Measurements from ENCODE around the gene SP8.

DNA sequence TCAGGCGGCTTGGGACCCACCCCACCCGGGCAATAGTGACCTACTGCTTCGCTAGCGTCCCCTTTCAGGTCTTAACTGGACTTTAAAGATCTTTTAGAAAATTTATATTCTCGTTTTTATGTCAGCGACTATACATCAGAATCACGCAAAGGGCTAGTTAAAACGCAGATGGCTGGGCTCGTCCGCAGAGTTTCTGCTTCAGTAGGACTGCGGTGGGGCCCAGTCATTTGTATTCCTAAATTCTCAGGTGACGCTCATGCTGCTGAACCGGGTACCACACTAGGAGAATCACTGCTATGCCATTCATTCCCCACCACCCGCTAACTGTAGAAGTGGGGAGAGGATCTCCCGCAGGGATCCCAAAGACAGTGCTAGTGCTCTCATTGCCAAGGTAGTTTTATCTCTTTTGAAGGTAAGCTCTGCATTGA, 12.0 kb upstream of the SP8 start:
- TF ChIP-seq, protein P1, sequence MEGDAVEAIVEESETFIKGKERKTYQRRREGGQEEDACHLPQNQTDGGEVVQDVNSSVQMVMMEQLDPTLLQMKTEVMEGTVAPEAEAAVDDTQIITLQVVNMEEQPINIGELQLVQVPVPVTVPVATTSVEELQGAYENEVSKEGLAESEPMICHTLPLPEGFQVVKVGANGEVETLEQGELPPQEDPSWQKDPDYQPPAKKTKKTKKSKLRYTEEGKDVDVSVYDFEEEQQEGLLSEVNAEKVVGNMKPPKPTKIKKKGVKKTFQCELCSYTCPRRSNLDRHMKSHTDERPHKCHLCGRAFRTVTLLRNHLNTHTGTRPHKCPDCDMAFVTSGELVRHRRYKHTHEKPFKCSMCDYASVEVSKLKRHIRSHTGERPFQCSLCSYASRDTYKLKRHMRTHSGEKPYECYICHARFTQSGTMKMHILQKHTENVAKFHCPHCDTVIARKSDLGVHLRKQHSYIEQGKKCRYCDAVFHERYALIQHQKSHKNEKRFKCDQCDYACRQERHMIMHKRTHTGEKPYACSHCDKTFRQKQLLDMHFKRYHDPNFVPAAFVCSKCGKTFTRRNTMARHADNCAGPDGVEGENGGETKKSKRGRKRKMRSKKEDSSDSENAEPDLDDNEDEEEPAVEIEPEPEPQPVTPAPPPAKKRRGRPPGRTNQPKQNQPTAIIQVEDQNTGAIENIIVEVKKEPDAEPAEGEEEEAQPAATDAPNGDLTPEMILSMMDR (IDR thresholded peaks at IDR 0.05): no peak
- TF ChIP-seq POLR2A (IDR thresholded peaks at IDR 0.05): no peak
